ENCODE data around the gene MRPL24. TPM values are rescaled to one million over a fixed set of nuclear protein-coding genes. Genes with fewer than 3 reads are reported as not detected.

MRPL24 gene
- total RNA-seq = 52.1 and 67.7 TPM in 2 replicates

GRCh38 chr1:156740741-156741480 is at the start of gene MRPL24:
MRPL24 (minus strand) TSS chr1:156741088; CDS start chr1:156738704, 2,384 bp downstream.

GRCh38 chr1:156767101-156767878 is 26.4 kb upstream of the MRPL24 start, which contains the start of gene PRCC:
PRCC (plus strand) TSS chr1:156767535; CDS start chr1:156767772, 237 bp downstream.

GRCh38 chr1:156751451-156751756 is 10.5 kb upstream of the MRPL24 start, which contains the start of gene HDGF:
HDGF (minus strand) TSS chr1:156751675; CDS start chr1:156751429, 246 bp downstream.

GRCh38 chr1:156728599-156729462 is 12.1 kb downstream of the MRPL24 start, which contains the start of gene ISG20L2:
ISG20L2 (minus strand) TSS chr1:156728766; CDS start chr1:156727652, 1,114 bp downstream.

GRCh38 chr1:156727926-156728598 is 12.8 kb downstream of the MRPL24 start, which contains the start of gene METTL25B:
METTL25B (plus strand) TSS chr1:156728469; CDS start chr1:156729105, 636 bp downstream.

GRCh38 chr1:156705321-156705917 is 35.5 kb downstream of the MRPL24 start, which contains the start of gene CRABP2:
CRABP2 (minus strand) TSS chr1:156705583; CDS start chr1:156705446, 137 bp downstream.

Other genes with a start within 250 kb of the MRPL24 start
- gene MEF2D, start 240.3 kb downstream of the MRPL24 start, total RNA-seq = 16.9 and 40.0 TPM in 2 replicates
- gene IQGAP3, start 168.5 kb downstream of the MRPL24 start, total RNA-seq = 4.2 and 22.8 TPM in 2 replicates
- not detected in 2 replicates for gene TTC24, start 161.4 kb downstream of the MRPL24 start, total RNA-seq
- 70.1 and 93.0 TPM in 2 replicates for gene NAXE, start 149.3 kb downstream of the MRPL24 start, total RNA-seq
- gene GPATCH4, start 139.6 kb downstream of the MRPL24 start, total RNA-seq = 4.0 and 11.4 TPM in 2 replicates
- 1.9 TPM in 1 of 2 replicates, not detected in the other for gene HAPLN2, start 121.7 kb downstream of the MRPL24 start, total RNA-seq
- not detected in 2 replicates for gene BCAN, start 99.0 kb downstream of the MRPL24 start, total RNA-seq
- 34.3 and 110 TPM in 2 replicates for gene NES, start 63.7 kb downstream of the MRPL24 start, total RNA-seq
- gene CRABP2, start 35.5 kb downstream of the MRPL24 start, total RNA-seq = 38.1 and 68.6 TPM in 2 replicates
- gene METTL25B, start 12.6 kb downstream of the MRPL24 start, total RNA-seq = 11.1 and 19.9 TPM in 2 replicates
- 17.2 and 18.0 TPM in 2 replicates for gene ISG20L2, start 12.3 kb downstream of the MRPL24 start, total RNA-seq
- 186 and 249 TPM in 2 replicates for gene HDGF, start 10.6 kb upstream of the MRPL24 start, total RNA-seq
- 35.8 and 59.0 TPM in 2 replicates for gene PRCC, start 26.4 kb upstream of the MRPL24 start, total RNA-seq
- gene SH2D2A, start 75.8 kb upstream of the MRPL24 start, total RNA-seq = 0.32 and 2.1 TPM in 2 replicates
- not detected in 2 replicates for gene INSRR, start 118.0 kb upstream of the MRPL24 start, total RNA-seq
- gene NTRK1, start 119.8 kb upstream of the MRPL24 start, total RNA-seq = under 0.01 and 0.56 TPM in 2 replicates
- gene PEAR1, start 152.6 kb upstream of the MRPL24 start, total RNA-seq = 14.0 and 15.4 TPM in 2 replicates
- gene LRRC71, start 179.5 kb upstream of the MRPL24 start, total RNA-seq = not detected in 2 replicates

All from epithelial cell of alveolus of lung (primary cell).